ENCODE measurements around the gene DPYSL5. TPM values are rescaled to one million over a fixed set of nuclear protein-coding genes. Genes with fewer than 3 reads are reported as not detected.

DPYSL5 gene
- total RNA-seq, 6 experiments from 2014 or later, result not detected

GRCh38 chr2:26850505-26850904 is 2.6 kb downstream of the DPYSL5 start:
- no peak for DNase-seq
- Histone ChIP-seq H3K27ac (no peak overlapping the region), H3K4me3 (no peak overlapping the region), H3K4me1 (peaks cover 0 to 21% (median 3%) of the 10 kb centered on the region in 4 donors), H3K27me3 (peaks cover 0 to 28% of the 10 kb centered on the region in 2 donors), H3K36me3 (no peaks in the 10 kb centered on the region), H3K9me3 (no peaks in the 10 kb centered on the region)
- TF ChIP-seq, protein P1, sequence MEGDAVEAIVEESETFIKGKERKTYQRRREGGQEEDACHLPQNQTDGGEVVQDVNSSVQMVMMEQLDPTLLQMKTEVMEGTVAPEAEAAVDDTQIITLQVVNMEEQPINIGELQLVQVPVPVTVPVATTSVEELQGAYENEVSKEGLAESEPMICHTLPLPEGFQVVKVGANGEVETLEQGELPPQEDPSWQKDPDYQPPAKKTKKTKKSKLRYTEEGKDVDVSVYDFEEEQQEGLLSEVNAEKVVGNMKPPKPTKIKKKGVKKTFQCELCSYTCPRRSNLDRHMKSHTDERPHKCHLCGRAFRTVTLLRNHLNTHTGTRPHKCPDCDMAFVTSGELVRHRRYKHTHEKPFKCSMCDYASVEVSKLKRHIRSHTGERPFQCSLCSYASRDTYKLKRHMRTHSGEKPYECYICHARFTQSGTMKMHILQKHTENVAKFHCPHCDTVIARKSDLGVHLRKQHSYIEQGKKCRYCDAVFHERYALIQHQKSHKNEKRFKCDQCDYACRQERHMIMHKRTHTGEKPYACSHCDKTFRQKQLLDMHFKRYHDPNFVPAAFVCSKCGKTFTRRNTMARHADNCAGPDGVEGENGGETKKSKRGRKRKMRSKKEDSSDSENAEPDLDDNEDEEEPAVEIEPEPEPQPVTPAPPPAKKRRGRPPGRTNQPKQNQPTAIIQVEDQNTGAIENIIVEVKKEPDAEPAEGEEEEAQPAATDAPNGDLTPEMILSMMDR (IDR thresholded peaks at IDR 0.05), result no peak
- no peak for TF ChIP-seq POLR2A (IDR thresholded peaks at IDR 0.05)
- 67% methylated on average over 1 of the region's 1 CpG for WGBS (ENCODE audit: insufficient coverage, low coverage, low lambda C conversion rate, missing lambda C conversion rate)
- intact Hi-C loops (cut with DNase I), result no loop called here
- ATAC-seq, result no peak

- H3K9me3 ChIP-seq, result no peaks in the 10 kb centered on the region
- TF ChIP-seq POLR2A (IDR thresholded peaks at IDR 0.05), result no peak
- TF ChIP-seq, protein P1 (IDR thresholded peaks at IDR 0.05), result no peak
- ATAC-seq, result no peak
- 44% methylated on average over 6 of the region's 7 CpGs for WGBS (ENCODE audit: insufficient coverage, low coverage, low lambda C conversion rate, missing lambda C conversion rate)
- H3K4me3 ChIP-seq, result no peak overlapping the region
- peaks cover 0 to 21% of the 10 kb centered on the region in 2 donors for H3K27me3 ChIP-seq
- no peak overlapping the region for H3K27ac ChIP-seq
- no peaks in the 10 kb centered on the region for H3K36me3 ChIP-seq
- H3K4me1 ChIP-seq, result peaks cover 0 to 17% (median 3%) of the 10 kb centered on the region in 4 donors
- no peak for DNase-seq
- intact Hi-C loops (cut with DNase I), result no loop called here
Observed at GRCh38 chr2:26852405-26853306, 4.7 kb downstream of the DPYSL5 start.

DNA sequence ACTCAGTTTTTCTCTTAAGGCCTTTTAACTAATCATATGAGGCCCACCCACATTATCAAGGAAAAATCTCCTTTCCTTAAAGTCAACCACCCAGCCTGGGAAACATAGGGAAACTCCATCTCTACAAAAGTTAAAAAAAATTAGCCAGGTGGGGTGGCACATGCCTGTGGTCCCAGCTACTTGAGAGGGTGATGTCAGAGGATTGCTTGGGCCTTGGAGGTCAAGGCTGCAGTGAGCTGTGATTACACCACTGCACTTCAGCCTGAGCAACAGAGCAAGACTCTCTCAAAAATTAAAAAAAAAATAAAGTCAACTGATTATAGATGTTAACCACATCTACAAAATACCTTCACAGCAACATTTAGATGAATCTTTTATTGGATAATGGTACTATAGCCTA is 5.8 kb downstream of the DPYSL5 start:
- H3K27me3 ChIP-seq, result peaks cover 0 to 12% of the 10 kb centered on the region in 2 donors
- no peaks in the 10 kb centered on the region for H3K9me3 ChIP-seq
- ATAC-seq (no peak), DNase-seq (no peak)
- no peak overlapping the region for H3K27ac ChIP-seq
- intact Hi-C loops (cut with DNase I), result no loop called here
- peaks cover 0 to 6% (median under 1%) of the 10 kb centered on the region in 4 donors for H3K4me1 ChIP-seq
- no peak overlapping the region for H3K4me3 ChIP-seq
- no peaks in the 10 kb centered on the region for H3K36me3 ChIP-seq
- TF ChIP-seq, protein P1 (IDR thresholded peaks at IDR 0.05), result no peak
- no peak for TF ChIP-seq POLR2A (IDR thresholded peaks at IDR 0.05)

DNA sequence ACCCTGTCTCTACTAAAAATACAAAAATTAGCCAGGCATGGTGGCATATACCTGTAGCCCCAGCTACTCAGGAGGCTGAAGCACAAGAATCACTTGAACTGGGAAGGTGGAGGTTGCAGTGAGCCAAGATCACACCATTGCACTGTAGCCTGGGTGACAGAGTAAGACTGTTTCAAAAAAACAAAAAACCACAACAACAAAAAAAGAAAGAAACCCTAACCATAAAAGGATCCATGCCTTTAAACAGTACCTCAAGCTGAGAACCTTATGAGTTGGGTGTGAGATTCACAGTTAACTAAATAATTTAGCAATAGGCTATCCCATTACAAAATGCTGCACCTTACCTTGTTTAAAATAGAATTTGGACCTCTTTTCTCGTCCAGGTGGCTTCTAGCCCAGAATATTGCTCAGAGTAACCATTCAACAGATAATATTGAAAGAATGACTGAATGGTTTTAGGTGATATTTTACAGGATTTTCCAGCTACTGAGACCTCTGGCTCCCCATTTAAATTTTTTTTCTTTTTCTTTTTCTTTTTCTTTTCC is 6.4 kb downstream of the DPYSL5 start:
- DNase-seq (no peak), ATAC-seq (peak in 3 of 4 donors; percentile 47 to 82 (median 70))
- H3K9me3 ChIP-seq, result no peaks in the 10 kb centered on the region
- no peak overlapping the region for H3K4me3 ChIP-seq
- 33% methylated on average over 1 of the region's 1 CpG for WGBS (ENCODE audit: insufficient coverage, low coverage, low lambda C conversion rate, missing lambda C conversion rate)
- H3K36me3 ChIP-seq, result no peaks in the 10 kb centered on the region
- peaks cover 0 to 10% of the 10 kb centered on the region in 2 donors for H3K27me3 ChIP-seq
- no peak overlapping the region for H3K27ac ChIP-seq
- peaks cover 0 to 3% (median 0%) of the 10 kb centered on the region in 4 donors for H3K4me1 ChIP-seq
- intact Hi-C loops (cut with DNase I), result no loop called here
- TF ChIP-seq, protein P1 (IDR thresholded peaks at IDR 0.05), result no peak
- TF ChIP-seq POLR2A (IDR thresholded peaks at IDR 0.05), result no peak

Measured in right lobe of liver (tissue), 6 donors.